Measurements from ENCODE around the gene PRPF19. TPM values are rescaled to one million over a fixed set of nuclear protein-coding genes. Genes with fewer than 3 reads are reported as not detected.

PRPF19 gene
- total and polyA plus RNA-seq, 10 of the 15 experiments (the other 5 are each of a cell fraction or from before 2014, with no cell fraction given), result 8.7 to 170 (median 61.3) TPM

DNA sequence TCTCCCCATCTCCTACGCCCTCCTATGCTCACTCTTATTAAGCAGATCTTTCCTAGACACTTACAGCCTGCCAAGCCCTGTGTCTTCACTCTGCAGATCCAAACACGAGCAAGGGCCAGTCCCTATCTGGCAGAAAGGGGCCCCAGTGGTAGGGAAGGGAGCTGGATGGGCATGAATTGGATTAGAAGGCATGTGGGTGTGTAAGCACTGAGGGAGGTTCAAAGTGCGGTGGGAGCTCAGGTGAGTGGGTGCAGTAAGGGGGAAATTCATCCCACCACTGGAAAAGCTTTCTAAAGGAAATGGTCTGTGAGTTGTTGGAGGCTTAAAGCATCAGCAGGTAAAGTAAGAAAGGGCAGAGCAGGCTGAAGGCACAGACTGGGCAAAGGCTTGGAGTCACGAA, 23.4 kb upstream of the PRPF19 start (continued):
- TF ChIP-seq CEBPZ (IDR thresholded peaks at IDR 0.05; ENCODE audit: low read depth, low read length) (no peak), ZBTB40 (IDR thresholded peaks at IDR 0.05; ENCODE audit: borderline replicate concordance) (no peak), FOS (IDR thresholded peaks at IDR 0.05; ENCODE audit: borderline replicate concordance, extremely low read depth, insufficient read length) (no peak), ZNF24 (IDR thresholded peaks at IDR 0.05) (no peak)

DNA sequence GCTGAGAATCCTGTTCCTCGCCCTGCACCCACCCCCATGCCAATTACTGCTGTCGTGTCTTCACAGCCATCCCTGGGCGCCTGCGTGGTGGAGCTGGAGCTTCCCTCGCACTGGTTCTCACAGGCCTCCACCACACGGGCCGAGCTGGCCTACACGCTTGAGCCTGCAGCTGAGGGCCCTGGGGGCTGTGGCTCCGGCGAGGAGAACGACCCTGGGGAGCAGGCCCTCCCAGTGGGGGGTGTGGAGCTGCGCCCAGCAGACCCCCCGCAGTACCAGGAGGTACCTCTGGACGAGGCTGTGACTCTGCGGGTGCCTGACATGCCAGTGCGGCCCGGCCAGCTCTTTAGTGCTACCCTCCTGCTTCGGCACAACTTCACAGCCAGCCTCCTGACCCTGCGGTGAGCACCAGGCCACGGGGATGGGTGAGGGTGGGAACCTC, 22.2 kb upstream of the PRPF19 start:
- RAD21 ChIA-PET (ENCODE audit: unreplicated experiment), result interaction anchor here (0.8 kb wide), 1 partner anchor 13 kb away, joined by 3 read pairs; no protein-coding TSS in a partner anchor
- Histone ChIP-seq H3K4me3 (no peak overlapping the region), H2AFZ (ENCODE audit: control insufficient read depth, low read depth, low read length) (no peak overlapping the region), H3K9ac (ENCODE audit: control insufficient read depth, insufficient read depth, low read length) (no peak overlapping the region), H3K27me3 (replicated peaks in 1 of 2; ENCODE audit: control insufficient read depth in 2 of 2, insufficient read depth in 2 of 2, low read length in 1 of 2) (no peaks in the 10 kb centered on the region), H3K9me3 (replicated peaks; ENCODE audit: control insufficient read depth, insufficient read depth, low read length) (no peaks in the 10 kb centered on the region), H4K20me1 (ENCODE audit: control insufficient read depth, insufficient read depth) (no peaks in the 10 kb centered on the region), H3K4me2 (ENCODE audit: control insufficient read depth, insufficient read depth) (no peak overlapping the region), H3K4me1 (ENCODE audit: control insufficient read depth, insufficient read depth, low read length) (peaks cover 39% of the 10 kb centered on the region), H3K27ac (ENCODE audit: control insufficient read depth, insufficient read depth) (no peak overlapping the region), H3K36me3 (ENCODE audit: control insufficient read depth in 2 of 2, insufficient read depth in 2 of 2, low read length in 1 of 2) (no peaks in the 10 kb centered on the region), H3K79me2 (ENCODE audit: control insufficient read depth, insufficient read depth, low read length) (no peaks in the 10 kb centered on the region)
- no TSS peak for BruUV-seq (replicated peaks)
- 58% methylated on average over 20 of the region's 20 CpGs for WGBS (ENCODE audit: insufficient coverage, insufficient replicate concordance, low lambda C conversion rate, missing lambda C conversion rate)
- FAIRE-seq (no peak), ATAC-seq (no peak), DNase-seq (ENCODE audit: low read depth, low spot score) (no peak)
- POLR2A ChIA-PET, result no interaction called here
- intact Hi-C loops (cut with micrococcal nuclease; ENCODE audit: unreplicated experiment), result no loop called here
- CTCF ChIA-PET, result interaction anchor here (1.0 to 2.0 kb wide), 4 partner anchors 11 to 96 kb away, joined by 3 to 6 read pairs (median 4); no protein-coding TSS in a partner anchor
- SMC1A ChIA-PET (ENCODE audit: uncharacterized antibody, unreplicated experiment), result interaction anchor here (2.3 kb wide), 1 partner anchor 13 kb away, joined by 10 read pairs; no protein-coding TSS in a partner anchor
- in situ Hi-C loops (cut with MboI), result no loop called here
- TF ChIP-seq RAD21 (IDR thresholded peaks at IDR 0.05; ENCODE audit: insufficient read depth, low read depth, low read length), result no peak
- TF ChIP-seq MYC (IDR thresholded peaks at IDR 0.05; ENCODE audit: insufficient read depth, insufficient read length, insufficient replicate concordance, low read length, severe bottlenecking), result no peak
- no peak for TF ChIP-seq GATAD2B (conservative IDR thresholded peaks at IDR 0.05; ENCODE audit: low read depth)
- no peak for TF ChIP-seq PRDM15 (CRISPR knock-in tag; IDR thresholded peaks at IDR 0.05)
- no peak for TF ChIP-seq MXI1 (IDR thresholded peaks at IDR 0.05; ENCODE audit: low read depth, low read length)
- TF ChIP-seq ZBED1 (IDR thresholded peaks at IDR 0.05; ENCODE audit: borderline replicate concordance), result no peak
- TF ChIP-seq FOXK2 (IDR thresholded peaks at IDR 0.05), result no peak

All from GM12878 (cell line).